OCI-LY3 (cell line): ENCODE results near the gene CIAPIN1.

Experiments
- H2AFZ ChIP-seq: fragments of 200-600, 300-600 bp; shearing (Covaris generic); 2 replicates; pipeline ENCODE4 v1.6.0; 2014; ENCODE audit warnings: antibody characterized with exemption, low read depth, low read length
- H3K27ac ChIP-seq: fragments of 200-600, 300-600 bp; sonication (generic); 2 replicates; pipeline ENCODE4 v1.5.1; 2014; ENCODE audit warnings: mild to moderate bottlenecking, low read length, moderate library complexity, mixed read lengths
- H3K27me3 ChIP-seq: fragments of 200-600, 300-600 bp; sonication (generic); 2 replicates; pipeline ENCODE4 v1.6.1; 2014; ENCODE audit warnings: low read depth, low read length, mixed read lengths
- H3K36me3 ChIP-seq: fragments of 200-600, 300-600 bp; sonication (generic); replicated peaks from 2 replicates; pipeline ENCODE3; 2014; ENCODE audit warnings: low read depth, low read length, mixed read lengths
- H3K4me1 ChIP-seq: fragments of 300-600, 200-600 bp; sonication (generic); 2 replicates; pipeline ENCODE4 v1.6.1; 2014; ENCODE audit warnings: low read length, mixed read lengths
- H3K4me2 ChIP-seq: fragments of 200-600, 300-600 bp; sonication (generic); 2 replicates; pipeline ENCODE4 v1.6.1; 2014; ENCODE audit warnings: low read length, mixed read lengths
- H3K4me3 ChIP-seq: fragments of 300-600, 200-600 bp; sonication (generic); 2 replicates; pipeline ENCODE4 v1.5.1; 2014; ENCODE audit warnings: antibody characterized with exemption, mild to moderate bottlenecking, low read length, moderate library complexity
- H3K79me2 ChIP-seq: fragments of 300-600, 200-600 bp; shearing (Covaris generic); 2 replicates; pipeline ENCODE4 v1.6.1; 2014; ENCODE audit warnings: mild to moderate bottlenecking, low read length, mixed read lengths
- H3K9ac ChIP-seq: fragments of 300-600, 200-600 bp; shearing (Covaris generic); 2 replicates; pipeline ENCODE4 v1.6.0; 2014; ENCODE audit warnings: mild to moderate bottlenecking, low read length, moderate library complexity
- H3K9me3 ChIP-seq: fragments of 200-600, 300-600 bp; shearing (Covaris generic); 2 replicates; pipeline ENCODE4 v1.6.1; 2014; ENCODE audit warnings: low read length, mixed read lengths; ENCODE audit not compliant: insufficient read depth
- H4K20me1 ChIP-seq: fragments of 200-600, 300-600 bp; sonication (generic); 2 replicates; pipeline ENCODE4 v1.6.1; 2016; ENCODE audit warnings: low read length, mixed read lengths; ENCODE audit not compliant: insufficient read depth
- EZH2phosphoT487 ChIP-seq: fragments of 200-600 bp; shearing (Covaris generic); IDR thresholded peaks from 2 replicates; pipeline ENCODE4 v1.6.1; 2018; ENCODE audit warnings: antibody characterized with exemption, mixed run types, low read depth
- TF ChIP-seq, protein P1 (sequence below): fragments of 200-600, 300-600 bp; sonication (generic); IDR thresholded peaks from 2 replicates; pipeline ENCODE4 v1.5.1; 2014; ENCODE audit warnings: antibody characterized with exemption, low read length, low read depth

CIAPIN1 gene

DNA sequence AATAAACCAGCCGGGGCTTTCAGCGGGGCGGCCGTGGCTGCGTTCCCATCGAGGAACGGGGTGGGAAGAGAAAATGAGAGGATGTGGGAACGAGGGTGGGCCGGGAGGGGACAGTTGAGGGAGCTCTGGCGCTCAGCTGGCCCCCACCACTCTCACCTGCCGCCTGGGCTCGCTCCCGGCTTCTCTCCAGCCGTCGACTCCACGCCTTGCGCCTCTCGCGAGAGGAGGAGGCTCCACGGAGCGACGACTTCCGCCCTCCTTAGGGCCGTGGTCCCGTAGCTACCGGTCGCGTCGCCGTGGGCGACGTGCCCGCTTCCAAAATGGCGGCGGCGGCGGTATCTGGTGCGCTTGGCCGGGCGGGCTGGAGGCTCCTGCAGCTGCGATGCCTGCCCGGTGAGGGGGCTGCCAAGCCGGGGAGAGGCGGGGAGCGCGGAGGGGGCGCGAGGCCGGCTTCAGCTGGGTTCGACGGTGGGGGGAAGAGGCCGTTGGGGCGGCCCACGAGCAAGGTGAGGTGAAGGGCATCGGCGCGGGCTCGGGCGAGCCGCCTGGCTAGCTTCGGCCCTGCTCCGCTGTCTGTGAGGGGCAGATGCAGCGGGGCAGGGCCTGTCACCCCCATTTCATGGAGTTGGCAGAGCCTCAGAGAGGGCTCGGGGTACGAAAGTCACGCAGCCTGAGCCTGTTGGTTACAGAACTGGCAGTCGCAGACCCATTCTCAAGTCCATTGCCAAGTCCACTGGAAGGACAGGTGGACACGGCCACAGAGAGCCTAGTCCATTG lies at the start of gene CIAPIN1, which contains the start of gene COQ9:
Gene CIAPIN1, minus strand, starts transcription at position 200 of the 777 bp plus-strand sequence. CDS start 6,457 bp downstream, outside the sequence.
Gene COQ9, plus strand, starts transcription at position 294 of the 777 bp plus-strand sequence. Its CDS starts 27 bp downstream, at position 321.
- H2AFZ ChIP-seq, result peak within 1 kb of the TSS; percentile 79
- peak within 1 kb of the TSS; percentile 84 for H3K4me2 ChIP-seq
- H3K27me3 ChIP-seq, result no peaks in the 10 kb centered on the region
- H3K79me2 ChIP-seq, result peaks cover 51% of the 10 kb centered on the region
- peaks cover 5% of the 10 kb centered on the region for H3K36me3 ChIP-seq
- 0 out of 2 replicates have a peak, but pooled peaks cover 4% of the 10 kb centered on the region for H4K20me1 ChIP-seq
- peaks cover 14% of the 10 kb centered on the region for H3K4me1 ChIP-seq
- peak within 1 kb of the TSS; percentile 46 for H3K27ac ChIP-seq
- no peak for TF ChIP-seq EZH2phosphoT487
- TF ChIP-seq, protein P1, sequence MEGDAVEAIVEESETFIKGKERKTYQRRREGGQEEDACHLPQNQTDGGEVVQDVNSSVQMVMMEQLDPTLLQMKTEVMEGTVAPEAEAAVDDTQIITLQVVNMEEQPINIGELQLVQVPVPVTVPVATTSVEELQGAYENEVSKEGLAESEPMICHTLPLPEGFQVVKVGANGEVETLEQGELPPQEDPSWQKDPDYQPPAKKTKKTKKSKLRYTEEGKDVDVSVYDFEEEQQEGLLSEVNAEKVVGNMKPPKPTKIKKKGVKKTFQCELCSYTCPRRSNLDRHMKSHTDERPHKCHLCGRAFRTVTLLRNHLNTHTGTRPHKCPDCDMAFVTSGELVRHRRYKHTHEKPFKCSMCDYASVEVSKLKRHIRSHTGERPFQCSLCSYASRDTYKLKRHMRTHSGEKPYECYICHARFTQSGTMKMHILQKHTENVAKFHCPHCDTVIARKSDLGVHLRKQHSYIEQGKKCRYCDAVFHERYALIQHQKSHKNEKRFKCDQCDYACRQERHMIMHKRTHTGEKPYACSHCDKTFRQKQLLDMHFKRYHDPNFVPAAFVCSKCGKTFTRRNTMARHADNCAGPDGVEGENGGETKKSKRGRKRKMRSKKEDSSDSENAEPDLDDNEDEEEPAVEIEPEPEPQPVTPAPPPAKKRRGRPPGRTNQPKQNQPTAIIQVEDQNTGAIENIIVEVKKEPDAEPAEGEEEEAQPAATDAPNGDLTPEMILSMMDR, result no peak
- peak within 1 kb of the TSS; percentile 91 for H3K4me3 ChIP-seq
- peak within 1 kb of the TSS; percentile 92 for H3K9ac ChIP-seq
- H3K9me3 ChIP-seq, result no peaks in the 10 kb centered on the region

DNA sequence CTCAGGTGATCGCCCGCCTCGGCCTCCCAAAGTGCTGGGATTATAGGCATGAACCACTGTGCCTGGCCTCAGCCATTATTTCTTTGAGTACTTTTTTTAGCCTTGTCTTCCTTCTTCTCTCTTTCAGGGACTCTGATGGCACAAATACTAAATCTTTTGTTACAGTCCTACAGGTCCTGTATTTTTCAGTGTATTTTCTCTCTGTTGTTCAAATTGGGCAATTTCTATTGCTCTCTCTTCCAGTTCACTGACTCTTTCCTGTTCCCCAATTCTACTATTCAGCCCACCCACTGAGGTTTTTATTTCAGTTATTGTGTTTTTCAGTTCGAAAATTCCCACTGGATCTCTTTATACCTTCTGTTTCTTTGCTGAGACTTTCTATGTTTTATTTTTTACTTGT lies 46.6 kb upstream of the CIAPIN1 start:
- H3K4me3 ChIP-seq, result no peak overlapping the region
- TF ChIP-seq EZH2phosphoT487, result no peak
- H3K9ac ChIP-seq, result no peak overlapping the region
- H2AFZ ChIP-seq, result no peak overlapping the region
- H3K79me2 ChIP-seq, result no peaks in the 10 kb centered on the region
- no peak overlapping the region for H3K27ac ChIP-seq
- H4K20me1 ChIP-seq, result no peaks in the 10 kb centered on the region
- H3K27me3 ChIP-seq, result peaks cover 31% of the 10 kb centered on the region
- no peaks in the 10 kb centered on the region for H3K9me3 ChIP-seq
- H3K4me1 ChIP-seq, result no peaks in the 10 kb centered on the region
- no peaks in the 10 kb centered on the region for H3K36me3 ChIP-seq
- H3K4me2 ChIP-seq, result no peak overlapping the region

DNA sequence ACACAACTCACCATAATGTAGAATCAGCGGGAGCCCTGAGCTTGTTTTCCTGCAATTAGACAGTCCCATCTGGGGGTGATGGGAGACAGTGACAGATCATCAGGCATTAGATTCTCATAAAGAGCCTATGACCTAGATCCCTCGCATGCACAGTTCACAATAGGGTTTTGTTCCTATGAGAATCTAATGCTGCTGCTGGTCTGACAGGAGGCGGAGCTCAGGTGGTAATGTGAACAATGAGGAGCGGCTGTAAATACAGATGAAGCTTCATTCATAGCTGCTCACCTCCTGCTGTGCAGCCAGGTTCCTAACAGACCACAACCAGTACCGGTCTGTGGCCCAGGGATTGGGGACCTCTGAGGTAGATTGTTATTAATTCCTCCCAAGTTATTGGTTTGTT lies 42.0 kb upstream of the CIAPIN1 start:
- Histone ChIP-seq H3K27me3 (peaks cover 44% of the 10 kb centered on the region), H3K27ac (no peak overlapping the region), H3K36me3 (no peaks in the 10 kb centered on the region), H3K4me3 (no peak overlapping the region), H3K79me2 (no peaks in the 10 kb centered on the region), H3K4me2 (no peak overlapping the region), H2AFZ (no peak overlapping the region), H4K20me1 (0 out of 2 replicates have a peak, but pooled peaks cover 3% of the 10 kb centered on the region), H3K9me3 (no peaks in the 10 kb centered on the region), H3K4me1 (peaks cover 17% of the 10 kb centered on the region), H3K9ac (no peak overlapping the region)
- TF ChIP-seq, protein P1, result no peak
- no peak for TF ChIP-seq EZH2phosphoT487

DNA sequence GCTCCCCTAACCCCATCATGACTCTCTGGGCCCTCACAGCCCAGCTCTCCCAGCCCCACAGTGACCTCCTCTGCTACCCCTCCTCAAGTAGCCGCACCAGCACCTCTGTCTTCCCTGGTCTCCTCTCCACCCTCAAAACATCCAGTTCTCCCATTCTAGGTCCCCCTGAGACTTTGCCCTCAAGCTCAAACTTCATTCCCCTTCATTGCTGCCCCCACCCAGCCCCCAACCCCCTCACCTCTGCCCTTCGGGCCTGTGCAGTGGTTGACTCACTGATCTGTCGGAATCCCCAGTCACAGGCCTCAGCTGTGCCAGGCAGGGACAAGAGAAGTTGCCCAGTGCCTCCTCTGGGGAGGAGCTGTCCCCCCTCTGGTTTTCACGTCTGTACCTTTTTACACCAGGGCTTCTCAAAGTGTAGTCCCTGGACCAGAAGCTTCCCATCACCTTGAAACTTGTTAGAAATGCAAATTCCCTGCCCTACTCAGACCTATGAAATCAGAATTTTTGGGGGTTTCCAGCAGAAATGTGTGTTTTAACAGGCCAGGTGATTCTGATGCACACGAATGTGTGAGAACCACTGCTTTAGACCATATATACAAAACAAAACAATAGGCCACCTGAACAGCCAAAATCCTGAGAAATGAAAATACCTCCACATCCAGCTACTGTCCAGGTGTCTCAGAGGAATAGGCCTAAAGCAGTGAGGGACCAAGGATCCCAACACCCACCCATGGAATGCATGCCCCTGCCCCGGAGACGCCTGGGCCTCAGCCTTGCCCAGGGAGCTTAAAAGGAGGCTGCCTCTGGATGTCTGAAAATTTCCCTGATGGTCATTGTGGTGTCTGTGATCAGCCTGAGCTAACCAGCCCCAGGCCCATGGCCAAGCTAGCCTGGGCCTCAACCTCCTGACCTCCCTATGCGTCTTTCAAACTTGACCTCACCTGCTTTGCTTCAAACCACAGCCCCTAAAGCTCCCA lies 40.0 kb upstream of the CIAPIN1 start:
- no peaks in the 10 kb centered on the region for H3K79me2 ChIP-seq
- no peaks in the 10 kb centered on the region for H3K9me3 ChIP-seq
- H4K20me1 ChIP-seq, result 0 out of 2 replicates have a peak, but pooled peaks cover 3% of the 10 kb centered on the region
- no peak for TF ChIP-seq EZH2phosphoT487
- TF ChIP-seq, protein P1, result no peak
- no peak overlapping the region; the same call in 1 of the 2 replicates for H3K9ac ChIP-seq
- peak overlapping the region; percentile 74 for H3K4me2 ChIP-seq
- peak overlapping the region; percentile 78 for H3K4me3 ChIP-seq
- no peak overlapping the region for H3K27ac ChIP-seq
- peaks cover 17% of the 10 kb centered on the region for H3K4me1 ChIP-seq
- peaks cover 42% of the 10 kb centered on the region for H3K27me3 ChIP-seq
- H3K36me3 ChIP-seq, result no peaks in the 10 kb centered on the region
- H2AFZ ChIP-seq, result peak overlapping the region; percentile 93
